ENCODE data around the gene CCDC9B.

GRCh38 chr15:40367371-40367685 is 26.6 kb upstream of the CCDC9B start:
- no peak for TF ChIP-seq EZH2 (IDR thresholded peaks at IDR 0.05; ENCODE audit: insufficient read depth, poor library complexity, severe bottlenecking)
- TF ChIP-seq EZH2phosphoT487 (IDR thresholded peaks at IDR 0.05; ENCODE audit: insufficient read depth, low read depth) = no peak

All from GM23248 (cell line).